Stimulated activated naive CD8-positive, alpha-beta T cell treated with anti-CD3 and anti-CD28 coated beads, Interleukin-15, Interleukin-2, amounts not matched to agents 100 ng/mL and 50 ng/mL, for 24 hours (primary cell): Measurements from ENCODE around the gene FPR1.

Experiments
- H3K27ac Mint-ChIP-seq: one replicate; pipeline ENCODE4 v1.8.0; 2021; ENCODE audit warnings: mild to moderate bottlenecking, mixed read lengths
- H3K27me3 Mint-ChIP-seq: one replicate; pipeline ENCODE4 v1.8.0; 2021; ENCODE audit warnings: mixed read lengths
- H3K36me3 Mint-ChIP-seq: one replicate; pipeline ENCODE4 v1.8.0; 2021; ENCODE audit warnings: low read depth, mixed read lengths
- H3K4me1 Mint-ChIP-seq: one replicate; pipeline ENCODE4 v1.8.0; 2021; ENCODE audit warnings: low read depth, mixed read lengths
- H3K4me3 Mint-ChIP-seq: one replicate; pipeline ENCODE4 v1.8.0; 2021; ENCODE audit warnings: mild to moderate bottlenecking, mixed read lengths
- H3K9me3 Mint-ChIP-seq: one replicate; pipeline ENCODE4 v1.8.0; 2021; ENCODE audit warnings: mixed read lengths

Gene FPR1, protein sequence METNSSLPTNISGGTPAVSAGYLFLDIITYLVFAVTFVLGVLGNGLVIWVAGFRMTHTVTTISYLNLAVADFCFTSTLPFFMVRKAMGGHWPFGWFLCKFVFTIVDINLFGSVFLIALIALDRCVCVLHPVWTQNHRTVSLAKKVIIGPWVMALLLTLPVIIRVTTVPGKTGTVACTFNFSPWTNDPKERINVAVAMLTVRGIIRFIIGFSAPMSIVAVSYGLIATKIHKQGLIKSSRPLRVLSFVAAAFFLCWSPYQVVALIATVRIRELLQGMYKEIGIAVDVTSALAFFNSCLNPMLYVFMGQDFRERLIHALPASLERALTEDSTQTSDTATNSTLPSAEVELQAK

DNA sequence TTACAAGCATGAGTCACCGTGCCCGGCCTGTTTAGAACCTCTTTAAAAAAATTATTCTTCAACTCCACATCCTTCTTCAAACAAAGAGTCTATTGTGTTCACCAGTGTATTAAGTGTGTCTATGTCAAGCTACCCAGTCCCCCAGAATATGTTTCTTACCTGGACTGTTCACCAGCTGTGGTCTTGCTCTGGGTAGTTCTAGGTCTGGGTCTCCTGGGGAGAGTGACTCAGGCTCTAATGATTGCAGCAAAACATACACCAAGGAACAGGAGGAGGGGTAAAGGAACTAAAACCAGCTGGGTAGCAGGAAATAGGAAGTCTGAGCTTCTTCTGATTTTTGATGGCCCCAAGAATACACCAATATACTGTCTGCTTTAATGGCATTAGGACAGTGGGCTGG is at the start of gene FPR1:
Gene FPR1, minus strand, starts transcription at position 224 of the 400 bp plus-strand sequence. CDS start 4,884 bp downstream, outside the sequence.
- Mint-ChIP-seq H3K4me3 (no peak within 1 kb of the TSS), H3K9me3 (no peaks in the 10 kb centered on the region), H3K27me3 (peaks cover 4% of the 10 kb centered on the region), H3K27ac (no peak within 1 kb of the TSS), H3K36me3 (no peaks in the 10 kb centered on the region), H3K4me1 (peaks cover 3% of the 10 kb centered on the region)

DNA sequence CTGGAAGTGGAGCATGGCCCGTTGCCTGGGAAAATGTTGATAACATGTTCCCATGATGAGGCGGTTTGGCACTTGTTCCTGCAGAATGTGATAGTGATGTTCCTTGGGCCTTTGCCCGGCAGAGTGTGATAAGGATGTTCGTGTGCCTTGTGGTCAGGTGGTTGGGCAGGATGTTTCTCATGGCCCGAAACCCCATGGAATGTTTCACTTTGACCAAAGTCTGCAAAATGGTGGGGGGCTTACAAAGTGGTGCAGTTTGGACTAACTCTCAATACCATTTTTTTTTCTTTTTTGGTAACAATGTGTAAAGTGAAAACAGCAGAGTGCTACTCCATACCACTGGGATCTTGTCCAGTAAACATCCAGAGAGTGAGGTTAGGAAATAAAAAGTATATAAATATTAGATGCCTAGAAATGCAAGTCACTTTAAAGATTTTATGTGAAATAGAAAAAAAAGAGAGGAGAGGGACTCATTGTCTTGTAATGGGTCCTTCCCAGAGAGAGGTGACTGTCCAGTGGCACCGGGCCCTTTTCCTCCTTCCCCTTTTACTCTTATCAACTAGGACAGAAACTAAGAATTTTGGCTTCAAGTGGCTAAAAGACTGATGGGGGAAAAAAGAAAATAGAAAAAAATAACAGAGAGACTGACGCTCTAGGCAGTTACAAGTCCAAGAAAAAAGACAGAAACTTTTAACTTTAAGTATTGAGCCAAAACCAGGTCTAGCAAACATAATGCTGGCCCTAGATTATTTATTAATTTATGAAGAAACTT is 49.0 kb upstream of the FPR1 start:
- no peaks in the 10 kb centered on the region for H3K4me1 Mint-ChIP-seq
- H3K9me3 Mint-ChIP-seq, result peaks cover 15% of the 10 kb centered on the region
- H3K27me3 Mint-ChIP-seq, result peaks cover 4% of the 10 kb centered on the region
- H3K36me3 Mint-ChIP-seq, result no peaks in the 10 kb centered on the region
- no peak overlapping the region for H3K27ac Mint-ChIP-seq
- H3K4me3 Mint-ChIP-seq, result no peak overlapping the region

DNA sequence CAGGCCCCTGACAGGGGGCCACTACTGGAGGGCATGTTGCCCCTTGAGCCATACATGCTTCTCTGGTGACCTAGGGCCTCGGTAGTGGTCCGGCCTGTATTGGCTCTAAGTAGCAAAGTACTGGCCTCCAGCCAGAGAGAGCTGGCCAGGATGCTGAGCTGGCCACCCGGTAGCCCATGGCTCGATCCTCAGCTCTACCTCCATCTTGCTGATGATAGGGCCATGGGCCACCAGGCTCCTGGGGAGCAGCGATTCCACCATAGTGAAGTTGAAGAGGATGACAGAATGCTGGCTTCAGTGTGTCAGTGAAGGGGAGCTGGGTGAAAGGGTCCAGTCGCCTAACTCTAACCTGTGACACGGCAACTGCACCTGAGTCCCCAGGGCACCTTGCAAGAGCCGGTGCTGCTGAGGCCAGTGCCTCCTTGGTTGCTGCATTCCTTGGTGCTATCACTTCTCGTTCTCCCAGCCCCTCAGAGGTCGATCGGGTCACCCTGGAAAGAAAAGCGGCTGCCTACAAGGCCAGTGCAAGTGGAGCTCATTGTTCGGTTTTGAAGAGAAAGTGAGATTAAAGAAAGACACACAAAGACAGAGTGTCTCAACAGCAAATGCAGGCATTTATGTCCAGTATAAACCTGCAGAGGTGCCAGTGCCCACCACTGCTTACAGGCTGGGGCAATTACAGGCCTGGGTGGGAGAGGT is 48.2 kb upstream of the FPR1 start:
- H3K27me3 Mint-ChIP-seq, result peaks cover 6% of the 10 kb centered on the region
- H3K27ac Mint-ChIP-seq, result no peak overlapping the region
- H3K4me3 Mint-ChIP-seq, result no peak overlapping the region
- no peaks in the 10 kb centered on the region for H3K4me1 Mint-ChIP-seq
- peaks cover 15% of the 10 kb centered on the region for H3K9me3 Mint-ChIP-seq
- H3K36me3 Mint-ChIP-seq, result no peaks in the 10 kb centered on the region

DNA sequence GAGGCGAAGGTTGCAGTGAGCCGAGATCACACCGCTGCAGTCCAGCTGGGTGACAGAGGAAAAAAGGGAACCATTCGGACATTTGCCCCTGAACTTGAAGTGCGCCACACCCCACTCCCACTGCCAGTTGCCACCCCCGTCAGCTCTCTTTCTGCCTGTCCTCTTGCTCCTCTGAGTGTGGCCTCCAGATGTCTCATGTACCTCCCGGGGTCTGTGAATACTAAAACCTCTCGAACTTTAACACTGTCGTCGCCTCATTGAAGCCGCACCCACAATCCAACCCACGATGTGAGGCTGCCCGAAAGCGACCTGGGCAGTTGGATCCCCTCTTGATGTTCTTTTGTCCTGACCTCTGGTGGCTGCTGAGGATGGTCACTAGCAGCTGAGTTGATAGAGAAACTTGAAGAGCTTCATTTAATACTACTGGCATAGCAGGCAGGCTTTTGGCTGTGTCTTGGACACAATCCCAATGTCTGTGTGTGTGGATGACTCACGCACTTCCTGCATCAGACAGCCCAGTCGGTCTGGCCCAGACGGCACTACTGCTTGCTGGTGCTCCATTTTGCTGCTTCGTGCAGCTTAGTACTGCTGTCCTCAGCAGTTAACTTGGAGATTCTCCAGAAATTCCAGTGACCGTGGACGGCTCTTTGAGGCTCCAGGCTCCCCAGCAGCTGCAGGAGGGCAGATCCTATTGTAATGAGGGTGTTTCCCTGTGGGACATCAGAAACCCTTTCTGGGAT is 47.5 kb upstream of the FPR1 start:
- H3K4me1 Mint-ChIP-seq, result no peaks in the 10 kb centered on the region
- H3K4me3 Mint-ChIP-seq, result no peak overlapping the region
- H3K36me3 Mint-ChIP-seq, result no peaks in the 10 kb centered on the region
- no peak overlapping the region for H3K27ac Mint-ChIP-seq
- H3K27me3 Mint-ChIP-seq, result peaks cover 10% of the 10 kb centered on the region
- H3K9me3 Mint-ChIP-seq, result peaks cover 11% of the 10 kb centered on the region

DNA sequence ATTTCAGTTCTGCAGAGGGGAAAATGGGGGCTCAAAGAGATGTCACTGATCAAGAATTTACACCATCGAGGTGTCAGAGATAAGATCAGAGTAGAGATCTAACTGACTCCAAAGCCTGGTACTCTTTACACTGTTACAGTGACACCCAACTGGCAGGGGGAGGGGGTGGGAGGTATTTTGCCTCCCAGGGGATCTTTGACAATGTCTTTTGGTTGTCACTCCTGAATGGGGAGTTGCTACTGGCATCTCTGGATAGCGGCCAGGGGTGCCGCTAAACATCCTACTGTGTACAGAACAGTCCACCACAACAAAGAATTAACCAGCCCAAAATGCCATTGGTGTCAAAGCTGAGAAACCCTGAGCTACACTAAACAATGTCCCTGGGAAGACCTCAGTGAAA is 46.4 kb upstream of the FPR1 start:
- H3K27me3 Mint-ChIP-seq, result peaks cover 10% of the 10 kb centered on the region
- H3K9me3 Mint-ChIP-seq, result peaks cover 15% of the 10 kb centered on the region
- H3K4me1 Mint-ChIP-seq, result no peaks in the 10 kb centered on the region
- H3K36me3 Mint-ChIP-seq, result no peaks in the 10 kb centered on the region
- no peak overlapping the region for H3K4me3 Mint-ChIP-seq
- no peak overlapping the region for H3K27ac Mint-ChIP-seq

DNA sequence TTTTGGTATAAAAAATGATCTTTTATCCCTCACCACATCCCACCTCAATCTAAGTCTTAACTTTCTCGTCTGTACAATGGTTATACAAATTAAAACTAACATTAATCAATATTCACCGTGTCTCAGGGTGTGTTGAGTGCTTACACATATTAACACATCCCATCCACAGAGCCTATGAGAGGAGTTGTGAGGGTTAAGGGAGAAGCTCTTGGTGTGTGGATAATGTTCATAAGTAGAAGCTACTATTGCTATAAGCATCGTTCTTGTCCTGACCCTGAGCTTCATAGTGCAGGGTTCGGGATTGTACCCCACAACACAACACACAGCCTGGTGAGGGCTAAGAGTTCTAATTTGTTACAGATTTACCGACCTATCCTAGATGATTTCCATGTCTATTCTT is 45.8 kb upstream of the FPR1 start:
- H3K4me3 Mint-ChIP-seq, result no peak overlapping the region
- peaks cover 10% of the 10 kb centered on the region for H3K27me3 Mint-ChIP-seq
- H3K27ac Mint-ChIP-seq, result no peak overlapping the region
- no peaks in the 10 kb centered on the region for H3K4me1 Mint-ChIP-seq
- peaks cover 15% of the 10 kb centered on the region for H3K9me3 Mint-ChIP-seq
- H3K36me3 Mint-ChIP-seq, result no peaks in the 10 kb centered on the region

DNA sequence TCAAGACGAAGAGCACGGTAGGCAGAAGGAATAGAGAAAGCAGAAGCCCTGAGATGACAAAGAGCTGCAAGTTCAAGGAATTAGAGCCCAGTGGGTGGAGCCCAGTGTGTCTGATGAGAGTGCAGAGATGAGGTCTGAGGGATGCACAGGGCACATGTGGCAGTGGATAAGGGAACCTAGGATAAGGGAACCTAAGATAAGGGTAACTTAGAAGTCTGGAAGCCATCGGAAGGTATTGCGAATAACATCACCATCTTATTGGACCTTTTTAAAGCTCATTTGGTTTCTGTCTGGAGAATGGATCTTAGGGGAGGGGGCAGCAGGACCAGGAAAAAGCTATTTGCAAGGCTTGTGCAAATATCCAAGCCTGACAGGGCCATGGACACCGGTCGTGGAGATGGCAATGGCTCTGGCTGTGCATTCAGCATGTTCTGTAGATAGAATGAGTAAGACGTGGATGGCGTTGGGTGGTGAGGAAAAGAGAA is 44.6 kb upstream of the FPR1 start:
- Mint-ChIP-seq H3K4me1 (no peaks in the 10 kb centered on the region), H3K9me3 (peaks cover 19% of the 10 kb centered on the region), H3K4me3 (no peak overlapping the region), H3K27ac (no peak overlapping the region), H3K27me3 (peaks cover 10% of the 10 kb centered on the region), H3K36me3 (no peaks in the 10 kb centered on the region)

DNA sequence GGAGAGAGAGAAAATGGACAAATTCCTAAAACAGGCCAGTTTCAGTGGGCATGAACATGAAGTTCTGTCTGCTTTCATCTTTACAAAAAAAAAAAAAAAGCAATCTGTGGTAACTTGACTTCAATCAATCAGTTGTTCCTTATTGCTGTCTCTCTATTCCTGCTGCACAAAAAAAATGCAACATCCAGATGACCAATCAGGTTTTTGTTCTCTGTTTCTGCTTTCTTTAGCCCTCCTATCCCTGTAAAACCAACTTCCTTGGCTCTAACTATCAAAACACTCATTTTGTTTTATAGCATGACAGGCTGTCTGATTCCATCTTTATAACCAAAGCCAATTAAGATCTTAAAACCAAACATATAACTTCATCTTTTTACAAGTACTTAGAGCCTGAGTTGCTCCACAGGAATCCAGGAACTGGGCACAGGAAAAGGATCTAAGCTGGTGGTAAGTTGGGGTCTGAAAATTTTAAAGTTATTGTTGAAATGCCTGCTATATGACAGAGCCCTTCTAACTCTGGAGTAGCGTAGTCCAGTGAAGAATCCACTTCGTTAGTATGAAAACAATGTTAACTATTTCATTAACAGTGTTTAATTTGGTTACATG is 43.3 kb upstream of the FPR1 start, which contains the start of gene FPR3:
Gene FPR3, plus strand, starts transcription at position 273 of the 606 bp plus-strand sequence. CDS start 28,592 bp downstream, outside the sequence.
- H3K4me1 Mint-ChIP-seq, result no peaks in the 10 kb centered on the region
- H3K9me3 Mint-ChIP-seq, result peaks cover 19% of the 10 kb centered on the region
- peaks cover 10% of the 10 kb centered on the region for H3K27me3 Mint-ChIP-seq
- H3K4me3 Mint-ChIP-seq, result no peak within 1 kb of the TSS
- H3K27ac Mint-ChIP-seq, result no peak within 1 kb of the TSS
- no peaks in the 10 kb centered on the region for H3K36me3 Mint-ChIP-seq

DNA sequence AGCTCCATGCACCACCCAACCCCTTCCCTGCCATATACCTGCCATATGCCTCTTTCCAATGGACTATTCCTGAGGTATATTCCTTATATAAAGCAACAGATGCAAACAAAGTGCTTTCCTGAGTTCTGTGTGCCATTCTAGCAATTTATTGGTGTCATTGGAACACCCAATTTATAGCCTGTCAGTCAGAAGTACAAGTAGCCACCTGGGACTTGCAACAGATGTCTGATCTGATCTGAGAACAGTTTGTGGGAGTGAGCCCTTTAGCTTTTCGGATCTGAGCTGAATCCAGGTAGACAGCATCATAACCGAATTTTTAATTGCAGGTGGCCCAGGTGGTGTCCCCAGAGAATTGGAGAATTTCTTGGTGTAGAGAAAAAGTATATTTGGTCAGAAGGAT is 42.3 kb upstream of the FPR1 start:
- H3K4me3 Mint-ChIP-seq, result no peak overlapping the region
- no peak overlapping the region for H3K27ac Mint-ChIP-seq
- peaks cover 19% of the 10 kb centered on the region for H3K9me3 Mint-ChIP-seq
- no peaks in the 10 kb centered on the region for H3K4me1 Mint-ChIP-seq
- H3K36me3 Mint-ChIP-seq, result no peaks in the 10 kb centered on the region
- H3K27me3 Mint-ChIP-seq, result peaks cover 10% of the 10 kb centered on the region

DNA sequence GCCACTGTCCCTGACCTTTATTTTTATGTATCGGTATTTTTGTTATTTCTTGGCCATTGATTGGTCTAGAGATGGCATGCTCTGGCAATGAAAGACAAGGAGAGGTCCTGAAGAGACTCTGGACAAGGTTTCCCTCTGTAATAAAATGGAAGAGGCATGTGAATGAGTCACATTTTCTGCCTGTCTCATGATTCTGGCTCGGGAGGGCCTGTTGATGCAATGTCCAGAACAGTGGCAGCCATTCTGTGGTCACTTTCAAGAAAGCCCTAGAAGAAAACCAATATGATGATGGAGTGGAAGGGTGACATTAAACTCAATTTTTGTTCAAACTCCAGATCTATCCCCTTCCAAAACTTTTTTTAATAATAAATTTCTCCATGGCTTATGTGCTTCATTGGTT is 41.3 kb upstream of the FPR1 start:
- no peaks in the 10 kb centered on the region for H3K36me3 Mint-ChIP-seq
- no peaks in the 10 kb centered on the region for H3K4me1 Mint-ChIP-seq
- H3K4me3 Mint-ChIP-seq, result no peak overlapping the region
- H3K9me3 Mint-ChIP-seq, result peaks cover 19% of the 10 kb centered on the region
- H3K27me3 Mint-ChIP-seq, result peaks cover 10% of the 10 kb centered on the region
- no peak overlapping the region for H3K27ac Mint-ChIP-seq

DNA sequence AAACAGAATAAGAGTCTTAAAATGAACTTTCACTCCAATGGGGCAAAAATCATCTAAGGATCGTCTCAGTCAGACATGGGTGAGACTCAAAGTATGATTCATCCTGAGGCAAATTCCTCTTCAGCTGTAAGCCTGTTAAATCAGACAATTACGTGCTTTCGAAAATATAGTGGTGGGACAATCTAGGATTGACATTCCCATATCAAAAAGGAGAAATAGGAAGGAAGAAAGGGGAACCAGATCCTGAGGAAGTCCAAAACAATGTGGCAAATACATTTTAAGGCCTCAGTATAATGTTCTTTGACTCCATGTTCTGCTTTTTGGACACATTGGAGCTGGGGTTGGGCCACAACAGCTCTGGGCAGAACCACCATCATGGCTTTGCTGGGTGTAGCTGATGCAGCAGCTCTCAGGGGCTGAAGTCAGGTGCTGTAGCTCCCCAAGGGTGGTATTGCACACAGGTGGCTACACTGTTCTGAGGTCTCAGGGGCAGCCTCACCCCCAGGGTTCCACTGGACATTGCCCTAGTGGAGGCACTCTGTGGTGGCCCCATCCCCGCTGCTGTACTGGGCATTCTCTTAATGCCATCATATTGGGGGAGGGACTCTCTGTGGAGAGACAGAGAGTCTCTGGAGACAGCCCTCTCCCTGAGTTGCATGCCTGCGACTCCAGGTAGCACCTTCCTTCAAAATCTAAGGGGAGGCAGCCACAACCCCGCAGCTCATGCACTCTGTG is 37.5 kb upstream of the FPR1 start:
- Mint-ChIP-seq H3K36me3 (no peaks in the 10 kb centered on the region), H3K27me3 (no peaks in the 10 kb centered on the region), H3K4me3 (no peak overlapping the region), H3K9me3 (peaks cover 8% of the 10 kb centered on the region), H3K4me1 (no peaks in the 10 kb centered on the region), H3K27ac (no peak overlapping the region)

DNA sequence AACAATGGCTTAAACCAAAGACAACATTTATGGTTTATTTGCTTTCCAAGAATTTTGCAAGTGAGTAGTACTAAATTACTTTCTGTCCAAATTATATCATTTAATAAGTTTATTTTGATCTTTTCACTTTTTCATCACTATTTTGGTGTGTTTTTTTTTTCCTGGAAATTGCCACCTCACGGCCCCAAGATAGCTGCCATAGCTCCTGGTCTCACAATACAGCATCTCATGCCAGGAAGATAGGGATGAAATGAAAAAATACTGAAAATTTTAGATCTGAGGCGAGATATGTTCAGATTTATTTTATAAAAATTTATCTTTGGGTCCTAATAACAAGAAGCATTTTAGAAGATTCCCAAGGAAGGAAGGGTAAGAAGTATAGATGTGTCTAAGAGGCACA is 36.4 kb upstream of the FPR1 start:
- H3K4me3 Mint-ChIP-seq, result no peak overlapping the region
- H3K27me3 Mint-ChIP-seq, result no peaks in the 10 kb centered on the region
- no peaks in the 10 kb centered on the region for H3K36me3 Mint-ChIP-seq
- peaks cover 4% of the 10 kb centered on the region for H3K9me3 Mint-ChIP-seq
- H3K4me1 Mint-ChIP-seq, result no peaks in the 10 kb centered on the region
- H3K27ac Mint-ChIP-seq, result no peak overlapping the region

DNA sequence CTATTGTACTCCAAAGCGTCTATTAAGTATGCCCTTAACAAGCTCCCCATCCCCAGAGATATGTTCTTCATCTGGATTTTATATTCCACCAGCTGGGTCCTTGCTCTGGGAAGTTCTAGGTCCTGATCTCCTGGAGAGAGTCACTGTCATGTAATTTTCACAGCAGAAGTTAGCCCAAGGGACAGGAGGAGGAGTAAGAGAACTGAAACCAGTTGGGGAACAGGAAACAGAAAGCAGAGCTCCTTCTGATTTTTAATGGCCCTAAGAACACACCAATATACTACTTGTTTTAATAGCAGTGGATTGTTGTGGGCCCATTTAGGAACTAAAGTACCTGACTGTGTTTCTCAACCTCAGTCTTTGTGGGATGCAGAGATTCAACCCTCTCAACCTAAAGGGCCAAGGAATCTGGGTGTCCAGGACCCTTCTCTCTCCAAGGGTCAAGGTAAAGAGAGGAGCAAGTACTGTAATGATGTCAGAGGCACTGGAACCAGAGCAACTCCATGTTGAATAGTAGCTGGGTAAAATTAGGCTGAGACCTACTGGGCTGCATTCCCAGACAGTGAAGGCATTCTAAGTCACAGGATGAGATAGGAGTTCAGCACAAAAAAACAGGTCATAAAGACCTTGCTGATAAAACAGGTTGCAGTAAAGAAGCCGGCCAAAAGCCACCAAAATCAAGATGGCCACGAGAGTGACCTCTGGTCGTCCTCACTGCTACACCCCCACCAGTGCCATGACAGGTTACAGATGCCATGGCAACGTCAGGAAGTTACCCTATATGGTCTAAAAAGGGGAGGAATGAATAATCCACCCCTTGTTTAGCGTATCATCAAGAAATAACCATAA is 35.2 kb upstream of the FPR1 start:
- H3K4me1 Mint-ChIP-seq, result no peaks in the 10 kb centered on the region

More for the DNA sequence above, 35.2 kb upstream of the FPR1 start:
- H3K4me3 Mint-ChIP-seq, result no peak overlapping the region
- no peaks in the 10 kb centered on the region for H3K9me3 Mint-ChIP-seq
- no peaks in the 10 kb centered on the region for H3K36me3 Mint-ChIP-seq
- peaks cover 5% of the 10 kb centered on the region for H3K27me3 Mint-ChIP-seq
- no peak overlapping the region for H3K27ac Mint-ChIP-seq
